K562 (cell line): ENCODE measurements around the gene CCDC9B. TPM values are rescaled to one million over a fixed set of nuclear protein-coding genes. Genes with fewer than 3 reads are reported as not detected.
A peak's percentile ranks its signal among the peaks of the same experiment; 100 is the strongest.

Experiments
- CBX1 ChIP-seq: sonication (generic); IDR thresholded peaks from 2 replicates; pipeline ENCODE4 v1.6.1; 2016; ENCODE audit warnings: antibody characterized with exemption, low read depth, mild to moderate bottlenecking
- CTCFL ChIP-seq: IDR thresholded peaks from 2 replicates; pipeline ENCODE4 v1.6.1; 2011; ENCODE audit warnings: borderline replicate concordance, low read depth, mild to moderate bottlenecking, moderate library complexity, low read length; ENCODE audit not compliant: insufficient read depth, poor library complexity, severe bottlenecking
- FOXK2 ChIP-seq, 2 experiments: fragments of 450-650 bp; IDR thresholded peaks in 1 of 2; conservative IDR thresholded peaks in 1 of 2; 2 replicates each; pipeline ENCODE4 v1.6.1; 2016; ENCODE audit warnings: low read depth in 2 of 2, mild to moderate bottlenecking in 1 of 2
- GABPA ChIP-seq: fragments of 200-800 bp; sonication (Bioruptor generic); conservative IDR thresholded peaks from 2 replicates; pipeline ENCODE4 v1.6.1; 2016; ENCODE audit warnings: low read depth, missing genetic modification characterization, missing compliant biosample characterization
- ILK ChIP-seq: fragments of 450-650 bp; IDR thresholded peaks from 2 replicates; pipeline ENCODE4 v1.6.1; 2016; ENCODE audit warnings: missing genetic modification characterization, low read depth, mild to moderate bottlenecking, missing compliant biosample characterization, moderate library complexity, borderline replicate concordance
- KDM5B ChIP-seq: fragments of 200-600 bp; sonication (generic); IDR thresholded peaks from 2 replicates; pipeline ENCODE4 v1.6.1; 2012; ENCODE audit warnings: low read depth, mild to moderate bottlenecking, moderate library complexity, low read length, control low read depth, inconsistent platforms; ENCODE audit not compliant: insufficient replicate concordance
- KLF13 ChIP-seq: fragments of 450-650 bp; IDR thresholded peaks from 2 replicates; pipeline ENCODE4 v1.6.1; 2016; ENCODE audit warnings: missing genetic modification characterization, low read depth, mild to moderate bottlenecking, missing compliant biosample characterization, moderate library complexity, borderline replicate concordance
- MED1 ChIP-seq: sonication (generic); formaldehyde crosslinking; IDR thresholded peaks from 2 replicates; pipeline ENCODE4 v1.8.1; 2023; ENCODE audit warnings: missing genetic modification reagents, borderline replicate concordance
- MEF2A ChIP-seq: IDR thresholded peaks from 2 replicates; pipeline ENCODE4 v1.6.1; 2011; ENCODE audit warnings: low read depth, mild to moderate bottlenecking, low read length, moderate library complexity; ENCODE audit not compliant: control insufficient read depth
- MIER1 ChIP-seq: fragments of 450-650 bp; IDR thresholded peaks from 2 replicates; pipeline ENCODE4 v1.6.1; 2016; ENCODE audit warnings: antibody characterized with exemption, mild to moderate bottlenecking, low read depth
- NONO ChIP-seq, 2 experiments: fragments of 200-400 bp in 1 of 2; fragments of 450-650 bp in 1 of 2; formaldehyde crosslinking in 1 of 2; IDR thresholded peaks; 2 replicates each; pipeline ENCODE4 v1.6.1; 2017; ENCODE audit warnings: low read depth in 2 of 2, mild to moderate bottlenecking in 2 of 2, moderate library complexity in 2 of 2, low read length in 1 of 2
- OTX1 ChIP-seq: fragments of 450-650 bp; formaldehyde crosslinking; IDR thresholded peaks from 2 replicates; pipeline ENCODE4 v1.4.0; 2022; ENCODE audit warnings: mild to moderate bottlenecking
- SIN3B ChIP-seq: fragments of 450-650 bp; IDR thresholded peaks from 2 replicates; pipeline ENCODE4 v1.6.1; 2017; ENCODE audit warnings: low read depth, mild to moderate bottlenecking, moderate library complexity
- XRCC5 ChIP-seq: fragments of 200-400 bp; formaldehyde crosslinking; IDR thresholded peaks from 2 replicates; pipeline ENCODE4 v1.6.1; 2017; ENCODE audit warnings: low read depth, mild to moderate bottlenecking, low read length
- ZBTB7A ChIP-seq: IDR thresholded peaks from 2 replicates; pipeline ENCODE4 v1.6.1; 2011; ENCODE audit warnings: low read depth, mild to moderate bottlenecking, low read length, moderate library complexity, borderline replicate concordance; ENCODE audit not compliant: control insufficient read depth
- ZNF224 ChIP-seq: sonication (generic); formaldehyde crosslinking; IDR thresholded peaks from 2 replicates; pipeline ENCODE4 v1.8.0; 2022; ENCODE audit warnings: mild to moderate bottlenecking, missing genetic modification reagents
- ZNF764 ChIP-seq: fragments of 250-450 bp; sonication (Bioruptor Pico); IDR thresholded peaks from 2 replicates; pipeline ENCODE4 v1.4.0; 2020; ENCODE audit warnings: low read depth, mild to moderate bottlenecking, moderate library complexity
- polyA plus RNA-seq, 8 experiments: library from polyadenylated mRNA; depleted of rRNA in 4 of 8; stranded (reverse) in 5 of 8; unstranded in 3 of 8; fragments of >200 nt; fragmentation: Nextera tagmentation in 2 of 8; fragmentation: Illumina TruSeq in 1 of 8; extraction: Ambion mirVana in 2 of 8; extraction: Trizol in 1 of 8; gene quantifications; 2 replicates each; pipeline versions ENCODE4 v1.2.1 to v1.2.3, GENCODE V29; 2011 to 2014; ENCODE audit warnings: inconsistent platforms in 1 of 8, missing spikeins in 1 of 8
- total RNA-seq, 7 experiments: library from RNA; depleted of rRNA in 6 of 7; stranded (reverse); fragments of >200 nt in 6 of 7; fragmentation: Illumina TruSeq in 2 of 7; extraction: Trizol in 2 of 7; gene quantifications; 2 replicates each; pipeline versions ENCODE4 v1.2.1 to v1.2.3, GENCODE V29; 2011 to 2021; ENCODE audit warnings: low replicate concordance in 1 of 7
- TF ChIP-seq, protein P1 (sequence below): fragments of 450-650 bp; IDR thresholded peaks from 2 replicates; pipeline ENCODE4 v1.6.1; 2018; ENCODE audit not compliant: partially characterized antibody
- TF ChIP-seq, protein P2 (sequence below): fragments of 450-650 bp; formaldehyde crosslinking; IDR thresholded peaks from 2 replicates; pipeline ENCODE4 v1.4.0; 2022; ENCODE audit warnings: missing genetic modification characterization

CCDC9B gene
- total and polyA plus RNA-seq, 9 of the 15 experiments (the other 6 are each of a cell fraction or from before 2014, with no cell fraction given): 0.01 to 0.47 (median 0.15) TPM; not detected in 1

DNA sequence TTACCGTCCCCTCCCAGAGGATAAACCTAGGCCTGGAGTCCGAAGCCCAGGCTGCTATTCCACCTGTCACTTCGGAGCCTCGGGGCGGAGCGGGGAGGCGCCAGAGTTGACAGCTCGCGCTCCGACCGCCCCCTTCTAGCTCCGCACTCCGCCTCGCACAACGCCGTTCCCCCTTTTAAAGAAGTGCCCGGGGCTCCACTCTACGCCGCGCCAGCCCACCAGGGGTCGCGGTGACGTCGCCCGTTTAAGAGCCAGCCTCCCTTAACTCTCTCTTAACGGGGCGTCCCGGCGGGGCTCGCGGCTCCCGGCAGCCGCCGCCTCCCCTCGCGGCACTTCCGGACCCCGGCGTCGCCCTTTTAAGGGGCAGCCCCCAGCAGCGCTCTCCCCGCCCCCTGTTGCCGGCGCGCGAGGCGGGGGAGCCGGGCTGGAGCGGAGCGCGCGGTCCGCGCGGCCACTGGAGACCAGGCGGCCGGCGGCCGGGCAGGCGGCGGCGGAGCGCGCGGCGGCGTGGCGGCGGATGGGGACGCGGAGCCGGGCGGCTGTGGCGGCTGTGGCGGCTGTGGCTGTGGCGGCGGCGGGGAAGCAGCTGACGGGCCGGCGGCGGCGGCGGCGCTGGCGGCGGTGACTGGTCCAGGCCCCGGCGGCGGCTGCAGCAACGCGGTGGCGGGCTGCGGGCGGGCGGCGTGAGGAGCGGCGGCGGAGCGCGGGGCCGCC is 17.3 kb downstream of the CCDC9B start, which contains the start of gene INAFM2 (continued):
- TF ChIP-seq, protein P1, sequence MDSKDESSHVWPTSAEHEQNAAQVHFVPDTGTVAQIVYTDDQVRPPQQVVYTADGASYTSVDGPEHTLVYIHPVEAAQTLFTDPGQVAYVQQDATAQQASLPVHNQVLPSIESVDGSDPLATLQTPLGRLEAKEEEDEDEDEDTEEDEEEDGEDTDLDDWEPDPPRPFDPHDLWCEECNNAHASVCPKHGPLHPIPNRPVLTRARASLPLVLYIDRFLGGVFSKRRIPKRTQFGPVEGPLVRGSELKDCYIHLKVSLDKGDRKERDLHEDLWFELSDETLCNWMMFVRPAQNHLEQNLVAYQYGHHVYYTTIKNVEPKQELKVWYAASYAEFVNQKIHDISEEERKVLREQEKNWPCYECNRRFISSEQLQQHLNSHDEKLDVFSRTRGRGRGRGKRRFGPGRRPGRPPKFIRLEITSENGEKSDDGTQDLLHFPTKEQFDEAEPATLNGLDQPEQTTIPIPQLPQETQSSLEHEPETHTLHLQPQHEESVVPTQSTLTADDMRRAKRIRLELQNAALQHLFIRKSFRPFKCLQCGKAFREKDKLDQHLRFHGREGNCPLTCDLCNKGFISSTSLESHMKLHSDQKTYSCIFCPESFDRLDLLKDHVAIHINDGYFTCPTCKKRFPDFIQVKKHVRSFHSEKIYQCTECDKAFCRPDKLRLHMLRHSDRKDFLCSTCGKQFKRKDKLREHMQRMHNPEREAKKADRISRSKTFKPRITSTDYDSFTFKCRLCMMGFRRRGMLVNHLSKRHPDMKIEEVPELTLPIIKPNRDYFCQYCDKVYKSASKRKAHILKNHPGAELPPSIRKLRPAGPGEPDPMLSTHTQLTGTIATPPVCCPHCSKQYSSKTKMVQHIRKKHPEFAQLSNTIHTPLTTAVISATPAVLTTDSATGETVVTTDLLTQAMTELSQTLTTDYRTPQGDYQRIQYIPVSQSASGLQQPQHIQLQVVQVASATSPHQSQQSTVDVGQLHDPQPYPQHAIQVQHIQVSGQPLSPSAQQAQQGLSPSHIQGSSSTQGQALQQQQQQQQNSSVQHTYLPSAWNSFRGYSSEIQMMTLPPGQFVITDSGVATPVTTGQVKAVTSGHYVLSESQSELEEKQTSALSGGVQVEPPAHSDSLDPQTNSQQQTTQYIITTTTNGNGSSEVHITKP: peak; percentile 50
- TF ChIP-seq ZBTB7A (peak; percentile 94), MED1 (CRISPR knock-in tag) (no peak), ZNF764 (CRISPR knock-in tag) (no peak), OTX1 (CRISPR knock-in tag) (no peak), KDM5B (no peak), GABPA (tag) (peak; percentile 59), CBX1 (no peak), MEF2A (no peak), NONO (IDR thresholded peaks at IDR 0.05; ENCODE audit: low read depth in 2 of 2, low read length in 1 of 2) (peak in 1 of 2 experiments; percentile 16; a peak in 1 of 4 replicates), SIN3B (no peak), XRCC5 (peak; percentile 71; the same call in 1 of the 2 replicates), ZNF224 (CRISPR knock-in tag) (0 out of 2 replicates have a peak, but pooled peaks have one; percentile 77), FOXK2 (conservative IDR thresholded peaks at IDR 0.05 in 1 of 2, IDR thresholded peaks at IDR 0.05 in 1 of 2; ENCODE audit: low read depth in 2 of 2) (no peak; a peak in 1 of 4 replicates), CTCFL (peak; percentile 97), ILK (tag) (no peak), MIER1 (no peak), KLF13 (tag) (peak; percentile 79)
- TF ChIP-seq, protein P2, sequence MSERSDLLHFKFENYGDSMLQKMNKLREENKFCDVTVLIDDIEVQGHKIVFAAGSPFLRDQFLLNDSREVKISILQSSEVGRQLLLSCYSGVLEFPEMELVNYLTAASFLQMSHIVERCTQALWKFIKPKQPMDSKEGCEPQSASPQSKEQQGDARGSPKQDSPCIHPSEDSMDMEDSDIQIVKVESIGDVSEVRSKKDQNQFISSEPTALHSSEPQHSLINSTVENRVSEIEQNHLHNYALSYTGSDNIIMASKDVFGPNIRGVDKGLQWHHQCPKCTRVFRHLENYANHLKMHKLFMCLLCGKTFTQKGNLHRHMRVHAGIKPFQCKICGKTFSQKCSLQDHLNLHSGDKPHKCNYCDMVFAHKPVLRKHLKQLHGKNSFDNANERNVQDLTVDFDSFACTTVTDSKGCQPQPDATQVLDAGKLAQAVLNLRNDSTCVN (CRISPR knock-in tag): no peak
